ENCODE measurements around the gene AFTPH. TPM values are rescaled to one million over a fixed set of nuclear protein-coding genes. Genes with fewer than 3 reads are reported as not detected.

AFTPH gene
- total RNA-seq, 1 experiment from 2014 or later = 42.2 TPM

DNA sequence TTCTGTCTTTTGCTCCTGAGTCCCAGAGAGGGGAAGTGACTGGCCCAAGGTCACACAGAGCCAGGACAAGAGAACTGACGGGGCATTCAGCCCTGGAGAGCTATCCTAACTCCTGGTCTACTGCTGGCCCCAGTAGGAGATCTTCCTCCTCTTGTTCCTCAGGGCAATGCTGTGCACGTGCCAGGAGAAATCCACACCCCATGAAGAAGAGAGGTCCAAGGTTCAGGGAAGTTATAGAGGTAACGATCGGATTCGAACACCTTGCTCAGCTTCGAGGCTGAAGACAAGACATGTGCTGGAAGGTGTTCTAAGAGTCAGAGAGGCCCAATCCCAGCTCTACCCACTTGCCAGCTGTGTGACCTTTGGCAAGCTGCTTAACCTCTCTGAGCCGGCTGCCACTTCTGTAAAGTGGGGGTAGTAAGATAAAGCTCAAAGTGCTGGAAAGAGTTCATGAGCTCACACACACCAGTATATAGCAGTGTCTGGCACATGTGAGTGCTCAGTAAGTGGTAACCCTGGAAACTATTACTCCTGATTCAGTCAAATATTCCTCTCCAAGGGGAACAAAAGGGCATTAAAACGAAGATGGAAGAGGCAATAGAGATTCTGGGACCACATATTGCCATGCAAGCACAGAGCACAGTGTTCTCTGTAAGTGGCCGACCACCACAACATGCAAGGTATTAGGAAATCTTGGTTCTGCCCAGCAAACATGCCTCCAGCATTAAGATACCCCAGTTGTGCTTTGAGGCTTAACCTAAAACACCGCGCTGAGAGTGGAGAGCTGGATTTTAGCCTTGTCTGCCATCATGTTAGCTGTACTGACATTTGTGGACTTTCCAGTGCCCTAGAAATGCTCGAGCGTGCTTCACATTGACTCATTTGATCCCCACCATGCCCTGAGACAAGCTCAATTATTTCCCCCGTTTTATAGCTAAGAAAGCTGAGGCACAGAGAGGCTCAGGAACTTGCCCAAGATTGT lies 104.0 kb downstream of the AFTPH start:
- no peaks in the 10 kb centered on the region for H3K4me1 Mint-ChIP-seq (ENCODE audit: low read depth, unreplicated experiment)
- TF ChIP-seq CTCF (IDR thresholded peaks at IDR 0.05; ENCODE audit: unreplicated experiment) = no peak
- CTCF ChIA-PET = interaction anchor here (1.3 kb wide), 1 partner anchor 26 kb away, joined by 4 read pairs; the partner anchor contains the start of gene SERTAD2
- DNase-seq = no peak
- no peaks in the 10 kb centered on the region for H3K27me3 Mint-ChIP-seq (ENCODE audit: unreplicated experiment)
- intact Hi-C loops (cut with micrococcal nuclease; ENCODE audit: unreplicated experiment) = no loop called here
- no peak overlapping the region for H3K4me3 Mint-ChIP-seq (ENCODE audit: low read depth, unreplicated experiment)
- peaks cover 3% of the 10 kb centered on the region for H3K36me3 Mint-ChIP-seq (ENCODE audit: insufficient read depth, unreplicated experiment)
- no peak overlapping the region for H3K27ac Mint-ChIP-seq (ENCODE audit: unreplicated experiment)
- no TSS peak for BruUV-seq (replicated peaks)
- H3K9me3 Mint-ChIP-seq (ENCODE audit: low read depth, unreplicated experiment) = no peaks in the 10 kb centered on the region

GRCh38 chr2:64629329-64629781 lies 105.2 kb downstream of the AFTPH start:
- Mint-ChIP-seq H3K4me1 (ENCODE audit: low read depth, unreplicated experiment) (no peaks in the 10 kb centered on the region), H3K27ac (ENCODE audit: unreplicated experiment) (no peak overlapping the region), H3K36me3 (ENCODE audit: insufficient read depth, unreplicated experiment) (peaks cover 3% of the 10 kb centered on the region), H3K9me3 (ENCODE audit: low read depth, unreplicated experiment) (no peaks in the 10 kb centered on the region), H3K4me3 (ENCODE audit: low read depth, unreplicated experiment) (no peak overlapping the region), H3K27me3 (ENCODE audit: unreplicated experiment) (no peaks in the 10 kb centered on the region)
- BruUV-seq (replicated peaks) = no TSS peak
- no peak for TF ChIP-seq CTCF (IDR thresholded peaks at IDR 0.05; ENCODE audit: unreplicated experiment)
- intact Hi-C loops (cut with micrococcal nuclease; ENCODE audit: unreplicated experiment) = no loop called here
- DNase-seq = no peak
- CTCF ChIA-PET = interaction anchor here (0.5 kb wide), 1 partner anchor 167 kb away, joined by 5 read pairs; no protein-coding TSS in a partner anchor

DNA sequence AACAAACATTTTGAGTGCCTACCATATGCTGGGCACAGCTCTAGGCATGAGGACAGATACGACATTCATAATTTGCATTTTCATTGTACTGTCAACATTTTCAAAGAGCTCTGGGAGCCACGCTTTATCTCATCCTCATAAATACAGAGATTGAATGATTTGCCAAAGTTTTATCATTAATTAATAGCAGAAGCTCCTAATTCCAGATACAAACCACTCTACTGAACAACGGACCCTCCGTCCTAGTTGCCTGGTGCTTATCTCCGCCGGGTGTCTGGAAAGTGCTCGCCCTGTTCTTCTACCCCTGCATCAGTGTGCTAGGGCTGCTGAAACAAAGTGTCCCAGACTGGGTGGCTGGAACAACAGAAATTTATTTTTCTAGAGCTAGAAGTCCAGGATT lies 105.7 kb downstream of the AFTPH start:
- no peak for DNase-seq
- no peak overlapping the region for H3K27ac Mint-ChIP-seq (ENCODE audit: unreplicated experiment)
- no TSS peak for BruUV-seq (replicated peaks)
- no peak for TF ChIP-seq CTCF (IDR thresholded peaks at IDR 0.05; ENCODE audit: unreplicated experiment)
- H3K9me3 Mint-ChIP-seq (ENCODE audit: low read depth, unreplicated experiment) = no peaks in the 10 kb centered on the region
- no peaks in the 10 kb centered on the region for H3K4me1 Mint-ChIP-seq (ENCODE audit: low read depth, unreplicated experiment)
- H3K36me3 Mint-ChIP-seq (ENCODE audit: insufficient read depth, unreplicated experiment) = peaks cover 3% of the 10 kb centered on the region
- CTCF ChIA-PET = interaction anchor here (0.5 kb wide), 1 partner anchor 167 kb away, joined by 5 read pairs; no protein-coding TSS in a partner anchor
- H3K27me3 Mint-ChIP-seq (ENCODE audit: unreplicated experiment) = no peaks in the 10 kb centered on the region
- no peak overlapping the region for H3K4me3 Mint-ChIP-seq (ENCODE audit: low read depth, unreplicated experiment)
- intact Hi-C loops (cut with micrococcal nuclease; ENCODE audit: unreplicated experiment) = no loop called here

DNA sequence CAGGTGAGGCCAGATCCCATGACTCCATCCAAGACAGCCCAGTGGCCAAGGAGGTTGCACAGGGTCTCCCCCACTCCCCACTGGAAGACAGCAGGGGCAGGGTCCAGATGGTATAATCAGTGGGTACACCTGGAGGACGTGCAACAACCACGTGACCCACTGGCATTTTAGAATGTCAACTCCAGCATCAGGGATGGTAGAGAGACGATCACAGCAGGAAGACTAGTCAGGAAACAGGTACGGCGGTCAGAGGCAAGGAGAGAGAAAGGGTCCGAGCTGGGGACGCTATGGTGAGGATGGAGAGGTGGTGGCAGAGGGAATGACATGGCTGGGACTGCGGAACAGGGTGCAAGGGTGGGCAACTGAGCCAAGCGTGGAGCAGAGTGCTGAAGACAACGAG lies 106.6 kb downstream of the AFTPH start:
- no peak for TF ChIP-seq CTCF (IDR thresholded peaks at IDR 0.05; ENCODE audit: unreplicated experiment)
- Mint-ChIP-seq H3K27ac (ENCODE audit: unreplicated experiment) (no peak overlapping the region), H3K27me3 (ENCODE audit: unreplicated experiment) (no peaks in the 10 kb centered on the region), H3K4me1 (ENCODE audit: low read depth, unreplicated experiment) (no peaks in the 10 kb centered on the region), H3K36me3 (ENCODE audit: insufficient read depth, unreplicated experiment) (peaks cover 7% of the 10 kb centered on the region), H3K9me3 (ENCODE audit: low read depth, unreplicated experiment) (no peaks in the 10 kb centered on the region), H3K4me3 (ENCODE audit: low read depth, unreplicated experiment) (no peak overlapping the region)
- DNase-seq = no peak
- CTCF ChIA-PET = no interaction called here
- intact Hi-C loops (cut with micrococcal nuclease; ENCODE audit: unreplicated experiment) = no loop called here
- BruUV-seq (replicated peaks) = no TSS peak

Data from Calu3 (cell line).